CD1c-positive myeloid dendritic cell (primary cell): ENCODE measurements around the gene REC114.
"Not testable (repeated sequence)": the region's sequence is repeated elsewhere in the genome, so short reads cannot be mapped to it uniquely, and the experiment has no call there.

Source experiments
- DNase-seq: peaks from one replicate; pipeline ENCODE4 v3.0.0-alpha.2; 2016; ENCODE audit errors: extremely low spot score

Gene REC114

GRCh38 chr15:73527598-73527997 is 84.6 kb downstream of the REC114 start:
- DNase-seq, result no peak

GRCh38 chr15:73530649-73531048 is 87.7 kb downstream of the REC114 start:
- DNase-seq, result no peak

GRCh38 chr15:73538123-73538522 is 95.2 kb downstream of the REC114 start:
- no peak for DNase-seq

- no peak for DNase-seq
Measured at GRCh38 chr15:73538563-73539211, 95.7 kb downstream of the REC114 start.

- DNase-seq, result no peak
Measured at GRCh38 chr15:73539212-73540128, 96.5 kb downstream of the REC114 start.

- DNase-seq, result peak; percentile 15
Measured at GRCh38 chr15:73540161-73540560, 97.2 kb downstream of the REC114 start.

GRCh38 chr15:73541479-73541878 is 98.5 kb downstream of the REC114 start:
- no peak for DNase-seq

- DNase-seq, result not testable (repeated sequence)
Measured at GRCh38 chr15:73548925-73549324, 106.0 kb downstream of the REC114 start.

- DNase-seq, result no peak
Measured at GRCh38 chr15:73550190-73550589, 107.2 kb downstream of the REC114 start.

- no peak for DNase-seq
Measured at GRCh38 chr15:73555080-73555479, 112.1 kb downstream of the REC114 start.

- DNase-seq, result no peak
Measured at GRCh38 chr15:73558529-73558928, 115.6 kb downstream of the REC114 start.

GRCh38 chr15:73560501-73561117 is 117.6 kb downstream of the REC114 start:
- peak; percentile 67 for DNase-seq

- peak; percentile 41 for DNase-seq
Measured at GRCh38 chr15:73564255-73564654, 121.3 kb downstream of the REC114 start.

- DNase-seq, result no peak
Measured at GRCh38 chr15:73567020-73567419, 124.1 kb downstream of the REC114 start.

GRCh38 chr15:73568564-73569280 is 125.8 kb downstream of the REC114 start:
- no peak for DNase-seq

- no peak for DNase-seq
Measured at GRCh38 chr15:73569361-73569760, 126.4 kb downstream of the REC114 start.

- DNase-seq, result peak; percentile 36
Measured at GRCh38 chr15:73570355-73571032, 127.5 kb downstream of the REC114 start.

- no peak for DNase-seq
Measured at GRCh38 chr15:73571346-73571745, 128.4 kb downstream of the REC114 start.

GRCh38 chr15:73572296-73572695 is 129.3 kb downstream of the REC114 start:
- no peak for DNase-seq

- DNase-seq, result no peak
Measured at GRCh38 chr15:73573037-73573436, 130.1 kb downstream of the REC114 start.

GRCh38 chr15:73573572-73573971 is 130.6 kb downstream of the REC114 start:
- DNase-seq, result no peak
